A172 (cell line): ENCODE measurements around the gene IRF6. TPM values are rescaled to one million over a fixed set of nuclear protein-coding genes. Genes with fewer than 3 reads are reported as not detected.

ENCODE experiments used
- DNase-seq: peaks from one replicate; pipeline ENCODE4 v3.0.0-alpha.2; 2015; ENCODE audit warnings: low spot score
- total RNA-seq: library from RNA; depleted of rRNA; stranded (reverse); fragments of >200 nt; shearing (Covaris generic); gene quantifications from 2 replicates; pipeline ENCODE4 v1.2.3, GENCODE V29; 2014; rRNA removed

Gene IRF6
- total RNA-seq, 1 experiment from 2014 or later: not detected

- DNase-seq: no peak
Measured at GRCh38 chr1:209736490-209737117, 69.3 kb downstream of the IRF6 start.

Other genes with a start within 250 kb of the IRF6 start
- gene CAMK1G, start 222.4 kb downstream of the IRF6 start, total RNA-seq: not detected in 2 replicates
- gene LAMB3, start 153.7 kb downstream of the IRF6 start, total RNA-seq: 7.0 and 13.7 TPM in 2 replicates
- not detected in 2 replicates for gene G0S2, start 130.7 kb downstream of the IRF6 start, total RNA-seq
- gene HSD11B1, start 101.3 kb downstream of the IRF6 start, total RNA-seq: 0.69 and 1.5 TPM in 2 replicates
- not detected in 2 replicates for gene TRAF3IP3, start 50.1 kb downstream of the IRF6 start, total RNA-seq
- gene C1orf74, start 21.6 kb downstream of the IRF6 start, total RNA-seq: 5.0 and 6.6 TPM in 2 replicates
- gene UTP25, start 21.8 kb upstream of the IRF6 start, total RNA-seq: 12.1 and 15.9 TPM in 2 replicates
- 11.7 and 11.8 TPM in 2 replicates for gene SYT14, start 132.1 kb upstream of the IRF6 start, total RNA-seq